K562 (cell line): ENCODE measurements around the gene HMGCL. TPM values are rescaled to one million over a fixed set of nuclear protein-coding genes. Genes with fewer than 3 reads are reported as not detected.

Experiments used
- BDP1 ChIP-seq: IDR thresholded peaks from 3 replicates; pipeline ENCODE4 v1.6.1; 2011; ENCODE audit not compliant: insufficient read length, insufficient read depth
- CLOCK ChIP-seq: fragments of 250-450 bp; sonication (Bioruptor Pico); IDR thresholded peaks from 2 replicates; pipeline ENCODE4 v1.4.0; 2020; ENCODE audit warnings: mild to moderate bottlenecking, moderate library complexity, borderline replicate concordance
- DACH1 ChIP-seq: fragments of 450-650 bp; IDR thresholded peaks from 2 replicates; pipeline ENCODE4 v1.6.1; 2018; ENCODE audit not compliant: partially characterized antibody
- FOXP4 ChIP-seq: sonication (generic); formaldehyde crosslinking; IDR thresholded peaks from 2 replicates; pipeline ENCODE4 v1.8.0; 2022; ENCODE audit warnings: mild to moderate bottlenecking, missing genetic modification reagents, borderline replicate concordance
- KLF16 ChIP-seq: IDR thresholded peaks from 2 replicates; pipeline ENCODE4 v1.6.1; 2016; ENCODE audit warnings: antibody characterized with exemption
- NRF1 ChIP-seq, 2 experiments: fragments of 450-650 bp; IDR thresholded peaks in 1 of 2; conservative IDR thresholded peaks in 1 of 2; 2 replicates each; pipeline ENCODE4 v1.6.1; 2014; ENCODE audit warnings: mild to moderate bottlenecking in 2 of 2
- PATZ1 ChIP-seq: fragments of 250-450 bp; sonication (Bioruptor Pico); IDR thresholded peaks from 2 replicates; pipeline ENCODE4 v1.5.0; 2020; ENCODE audit warnings: mild to moderate bottlenecking, borderline replicate concordance
- PHF8 ChIP-seq: fragments of 200-600 bp; sonication (generic); IDR thresholded peaks from 2 replicates; pipeline ENCODE4 v1.6.1; 2012; ENCODE audit warnings: mixed run types, mild to moderate bottlenecking, inconsistent platforms, low read length, moderate library complexity, borderline replicate concordance
- RBM25 ChIP-seq: fragments of 200-400 bp; formaldehyde crosslinking; IDR thresholded peaks from 2 replicates; pipeline ENCODE4 v1.6.1; 2018; ENCODE audit warnings: low read length, low read depth, moderate library complexity; ENCODE audit not compliant: severe bottlenecking
- SRSF7 ChIP-seq: fragments of 200-400 bp; formaldehyde crosslinking; optimal IDR thresholded peaks from 2 replicates; pipeline ENCODE3; 2017; ENCODE audit warnings: mild to moderate bottlenecking, low read depth, low read length
- ZNF695 ChIP-seq: fragments of 450-650 bp; formaldehyde crosslinking; IDR thresholded peaks from 2 replicates; pipeline ENCODE4 v1.4.0; 2020; ENCODE audit warnings: mild to moderate bottlenecking, moderate library complexity
- ZNF717 ChIP-seq: fragments of 250-450 bp; sonication (Bioruptor Pico); IDR thresholded peaks from 2 replicates; pipeline ENCODE4 v1.5.0; 2021
- polyA plus RNA-seq, 8 experiments: library from polyadenylated mRNA; depleted of rRNA in 4 of 8; stranded (reverse) in 5 of 8; unstranded in 3 of 8; fragments of >200 nt; fragmentation: Nextera tagmentation in 2 of 8; fragmentation: Illumina TruSeq in 1 of 8; extraction: Ambion mirVana in 2 of 8; extraction: Trizol in 1 of 8; gene quantifications; 2 replicates each; pipeline versions ENCODE4 v1.2.1 to v1.2.3, GENCODE V29; 2011 to 2014; ENCODE audit warnings: inconsistent platforms in 1 of 8, missing spikeins in 1 of 8
- total RNA-seq, 7 experiments: library from RNA; depleted of rRNA in 6 of 7; stranded (reverse); fragments of >200 nt in 6 of 7; fragmentation: Illumina TruSeq in 2 of 7; extraction: Trizol in 2 of 7; gene quantifications; 2 replicates each; pipeline versions ENCODE4 v1.2.1 to v1.2.3, GENCODE V29; 2011 to 2021; ENCODE audit warnings: low replicate concordance in 1 of 7

Gene HMGCL
- total and polyA plus RNA-seq, 9 of the 15 experiments (the other 6 are each of a cell fraction or from before 2014, with no cell fraction given), result 18.0 to 82.2 (median 24.2) TPM

GRCh38 chr1:23809751-23810171 lies 15.5 kb downstream of the HMGCL start (continued):
- no peak for TF ChIP-seq PATZ1 (CRISPR knock-in tag)
- no peak for TF ChIP-seq RBM25
- no peak for TF ChIP-seq ZNF695 (CRISPR knock-in tag)
- TF ChIP-seq FOXP4 (CRISPR knock-in tag), result no peak
- TF ChIP-seq ZNF717, result no peak
- TF ChIP-seq CLOCK (CRISPR knock-in tag), result no peak
- no peak for TF ChIP-seq NRF1 (conservative IDR thresholded peaks at IDR 0.05 in 1 of 2, IDR thresholded peaks at IDR 0.05 in 1 of 2)
- peak; percentile 28; the same call in 1 of the 2 replicates for TF ChIP-seq KLF16
- no peak for TF ChIP-seq SRSF7
- no peak for TF ChIP-seq PHF8
- TF ChIP-seq BDP1, result no peak
- TF ChIP-seq DACH1, result no peak
